ENCODE results near the gene ABCC3.

GRCh38 chr17:50603340-50603739 is 31.3 kb upstream of the ABCC3 start:
- TF ChIP-seq CTCF (IDR thresholded peaks at IDR 0.05) (no peak), POLR2A (IDR thresholded peaks at IDR 0.05) (no peak)

All from lower leg skin (tissue), 3 donors.